ENCODE measurements around the gene DNAJB12. TPM values are rescaled to one million over a fixed set of nuclear protein-coding genes. Genes with fewer than 3 reads are reported as not detected.
"Not testable (repeated sequence)": the region's sequence is repeated elsewhere in the genome, so short reads cannot be mapped to it uniquely, and the experiment has no call there.

Gene DNAJB12
- polyA plus RNA-seq, 3 donors: 14.4 to 32.7 (median 19.4) TPM

DNA sequence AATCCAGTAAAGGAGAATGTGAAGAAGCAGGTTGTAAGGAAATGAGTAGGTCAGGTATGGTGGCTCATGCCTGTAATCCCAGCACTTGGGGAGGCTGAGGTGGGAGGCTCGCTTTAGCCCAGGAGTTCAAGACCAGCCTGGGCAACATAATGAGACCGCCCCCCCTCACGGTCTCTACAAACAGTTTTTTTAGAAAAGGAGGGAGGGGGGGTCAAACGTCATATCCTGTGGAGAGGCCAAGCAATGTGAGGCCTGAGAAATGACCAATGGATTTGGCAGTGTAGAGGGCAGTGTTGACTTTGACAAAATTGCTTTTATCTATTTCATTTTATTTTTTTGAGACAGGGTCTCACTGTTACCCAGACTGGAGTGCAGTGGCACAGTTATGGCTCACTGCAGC lies 2.3 kb upstream of the DNAJB12 start:
- no peak overlapping the region for H3K27ac ChIP-seq (ENCODE audit: low read depth, low read length)
- 71 to 85% (median 76%) methylated on average over 4 of the region's 4 CpGs for WGBS, 3 donors

DNA sequence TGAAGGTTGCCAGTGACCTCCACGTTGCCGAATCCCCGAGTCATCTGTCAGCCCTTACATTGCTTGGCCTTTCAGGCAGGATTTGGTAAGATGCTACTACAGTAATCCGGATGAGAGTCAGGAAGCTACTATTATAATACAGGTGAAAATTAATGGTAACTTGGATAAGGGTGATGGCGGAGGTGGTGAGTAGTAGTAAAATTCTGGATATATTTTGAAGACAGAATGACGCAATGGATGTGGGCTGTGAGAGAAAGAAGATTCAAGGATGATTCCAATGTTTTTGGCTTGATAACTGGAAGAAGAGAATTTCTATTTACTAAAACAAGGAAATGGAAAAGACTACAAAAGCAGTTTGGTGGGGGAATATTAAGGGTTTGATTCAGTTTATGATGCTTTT lies 1.4 kb upstream of the DNAJB12 start:
- no peak overlapping the region for H3K27ac ChIP-seq (ENCODE audit: low read depth, low read length)
- 88 to 94% (median 89%) methylated on average over 6 of the region's 6 CpGs for WGBS, 3 donors

GRCh38 chr10:72355214-72355555 lies 466 bp upstream of the DNAJB12 start:
- 29 to 36% (median 34%) methylated on average over 7 of the region's 7 CpGs for WGBS, 3 donors
- no peak overlapping the region for H3K27ac ChIP-seq (ENCODE audit: low read depth, low read length)

- 0 to 1% (median 1%) methylated on average over 23 of the region's 23 CpGs for WGBS, 3 donors
- H3K27ac ChIP-seq (ENCODE audit: low read depth, low read length): no peak overlapping the region
Measured at GRCh38 chr10:72353965-72354355, 759 bp downstream of the DNAJB12 start.

GRCh38 chr10:72353028-72353964 lies 1.4 kb downstream of the DNAJB12 start:
- H3K27ac ChIP-seq (ENCODE audit: low read depth, low read length): no peak overlapping the region

DNA sequence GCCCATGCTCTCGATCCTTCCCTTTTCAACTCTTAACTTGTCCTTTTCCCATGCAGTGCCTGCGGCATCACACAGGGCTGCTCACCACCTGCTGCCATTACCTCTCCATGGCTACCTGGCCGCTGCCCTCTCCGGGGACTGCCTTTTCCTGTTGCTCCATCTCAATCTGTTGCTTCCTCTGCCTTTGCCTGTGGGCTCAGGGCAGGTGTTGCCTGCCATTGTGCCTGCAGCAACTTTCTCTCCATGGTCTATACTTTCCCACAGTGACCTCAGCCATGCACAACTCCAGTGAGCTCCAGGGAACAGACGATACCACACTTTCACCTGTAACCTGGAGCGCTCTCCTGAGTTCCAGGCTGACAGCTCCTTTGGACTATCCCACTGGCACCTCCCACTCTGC lies 3.2 kb downstream of the DNAJB12 start:
- WGBS, 3 donors: 82 to 87% (median 86%) methylated on average over 6 of the region's 6 CpGs
- H3K27ac ChIP-seq (ENCODE audit: low read depth, low read length): no peak overlapping the region

More at GRCh38 chr10:72353028-72353964, 1.4 kb downstream of the DNAJB12 start:
- WGBS, 3 donors: 36 to 41% (median 37%) methylated on average over 18 of the region's 18 CpGs

DNA sequence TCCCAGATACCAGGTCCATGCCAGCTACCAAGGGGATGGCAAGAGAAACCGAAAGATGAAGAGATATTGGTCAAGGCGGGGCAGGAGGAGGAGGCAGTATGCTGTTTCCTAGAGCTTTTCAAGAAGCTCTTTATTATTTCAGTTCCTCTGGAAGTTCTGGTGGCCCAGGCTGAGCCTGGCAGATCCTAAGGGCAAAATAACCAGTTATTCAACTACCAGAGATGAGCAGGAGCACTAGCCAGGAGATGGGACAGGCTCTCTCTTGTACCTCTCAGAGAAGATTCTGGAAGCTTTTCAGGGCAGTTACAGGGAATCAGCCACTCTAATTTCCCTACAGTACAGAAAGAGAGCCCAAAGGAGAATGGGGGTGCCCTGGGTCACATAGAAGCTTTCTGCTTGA lies 5.3 kb downstream of the DNAJB12 start:
- 88 to 97% (median 88%) methylated on average over 2 of the region's 2 CpGs for WGBS, 3 donors

GRCh38 chr10:72348282-72348681 lies 6.4 kb downstream of the DNAJB12 start:
- no peak overlapping the region for H3K27ac ChIP-seq (ENCODE audit: low read depth, low read length)
- WGBS, 3 donors: 81 to 91% (median 88%) methylated on average over 7 of the region's 7 CpGs

More for the DNA sequence above, 5.3 kb downstream of the DNAJB12 start:
- no peak overlapping the region for H3K27ac ChIP-seq (ENCODE audit: low read depth, low read length)

DNA sequence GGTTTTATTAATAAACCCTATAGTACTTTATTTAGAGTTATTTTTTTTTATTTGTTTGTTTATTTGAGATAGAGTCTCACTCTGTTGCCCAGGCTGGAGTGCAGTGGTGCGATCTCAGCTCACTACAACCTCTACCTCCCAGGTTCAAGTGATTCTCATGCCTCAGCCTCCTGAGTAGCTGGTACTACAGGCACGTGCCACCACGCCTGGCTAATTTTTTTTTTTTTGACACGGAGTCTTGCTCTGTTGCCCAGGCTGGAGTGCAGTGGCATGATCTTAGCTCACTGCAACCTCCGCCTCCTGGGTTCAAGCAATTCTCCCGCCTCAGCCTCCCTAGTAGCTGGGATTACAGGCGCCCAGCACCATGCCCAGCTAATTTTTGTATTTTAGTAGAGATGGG lies 8.6 kb downstream of the DNAJB12 start:
- WGBS, 3 donors: 95 to 99% (median 97%) methylated on average over 7 of the region's 7 CpGs
- H3K27ac ChIP-seq (ENCODE audit: low read depth, low read length): not testable (repeated sequence)

- 66 to 85% (median 84%) methylated on average over 11 of the region's 11 CpGs for WGBS, 3 donors
Measured at GRCh38 chr10:72344932-72345331, 9.8 kb downstream of the DNAJB12 start.

GRCh38 chr10:72342911-72343310 lies 11.8 kb downstream of the DNAJB12 start:
- no peak overlapping the region for H3K27ac ChIP-seq (ENCODE audit: low read depth, low read length)
- WGBS, 3 donors: 93 to 94% (median 93%) methylated on average over 5 of the region's 5 CpGs

More at GRCh38 chr10:72344932-72345331, 9.8 kb downstream of the DNAJB12 start:
- H3K27ac ChIP-seq (ENCODE audit: low read depth, low read length): no peak overlapping the region

DNA sequence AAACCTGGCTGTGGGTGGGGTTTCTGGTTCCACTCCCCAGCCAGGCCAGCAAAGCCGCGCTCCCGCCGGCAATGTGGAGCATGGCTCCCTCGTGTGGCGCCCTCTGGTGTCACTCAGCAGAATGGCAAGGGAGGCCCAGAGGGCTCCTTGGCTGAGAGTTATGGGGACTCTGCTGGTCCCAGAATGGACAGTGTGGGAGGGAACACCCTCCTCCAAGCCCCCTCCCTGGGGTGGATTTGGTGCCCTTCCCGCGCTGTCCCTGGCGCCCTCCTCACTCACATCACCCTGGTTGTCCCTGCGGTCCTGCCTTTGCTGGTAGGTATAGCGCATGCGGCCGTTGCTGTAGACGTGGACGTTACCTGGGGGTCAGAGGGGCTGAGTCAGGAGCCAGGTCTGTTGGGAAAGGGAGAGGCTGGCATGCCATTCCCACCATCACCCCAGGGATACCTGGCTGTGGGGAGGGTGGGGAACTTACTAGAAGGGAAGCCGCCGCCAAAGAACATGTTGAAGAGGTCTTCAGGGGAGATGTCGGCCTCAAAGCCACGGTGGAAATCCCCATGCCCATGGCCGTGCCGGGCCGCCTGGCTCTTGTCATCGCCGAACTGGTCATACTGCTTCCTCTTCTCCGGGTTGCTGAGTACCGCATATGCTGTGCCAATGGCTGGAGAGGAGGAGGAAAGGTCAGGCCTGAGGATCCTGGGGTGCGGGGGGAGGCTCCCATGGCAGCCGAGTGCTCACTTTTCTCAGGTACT lies 14.0 kb downstream of the DNAJB12 start:
- H3K27ac ChIP-seq (ENCODE audit: low read depth, low read length): no peak overlapping the region
- 63 to 65% (median 64%) methylated on average over 28 of the region's 28 CpGs for WGBS, 3 donors

DNA sequence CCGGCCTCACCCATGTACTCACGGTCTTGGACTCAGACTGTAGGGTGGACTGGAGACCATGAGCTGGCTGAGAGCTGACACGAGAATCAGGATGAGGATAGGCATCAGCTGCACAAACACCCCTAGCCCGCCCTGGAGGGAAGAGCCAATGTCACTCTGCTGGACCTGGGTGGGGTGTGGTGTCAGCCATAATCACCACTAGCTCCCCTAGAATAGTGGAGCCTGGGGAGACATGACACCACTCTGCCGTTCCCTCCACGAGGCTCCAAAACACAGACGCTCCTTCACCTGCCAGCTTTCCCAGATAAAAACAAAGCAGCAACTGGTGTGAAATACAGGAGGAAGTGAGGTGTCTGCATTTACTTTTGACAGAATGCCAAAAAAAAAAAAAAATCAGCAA lies 16.5 kb downstream of the DNAJB12 start:
- H3K27ac ChIP-seq (ENCODE audit: low read depth, low read length): no peak overlapping the region
- WGBS, 3 donors: 73 to 91% (median 86%) methylated on average over 7 of the region's 7 CpGs

- WGBS, 3 donors: 86 to 88% (median 87%) methylated on average over 9 of the region's 9 CpGs
- no peak overlapping the region for H3K27ac ChIP-seq (ENCODE audit: low read depth, low read length)
Measured at GRCh38 chr10:72337722-72338121, 17.0 kb downstream of the DNAJB12 start.

- 26 to 31% (median 27%) methylated on average over 5 of the region's 5 CpGs for WGBS, 3 donors
- no peak overlapping the region for H3K27ac ChIP-seq (ENCODE audit: low read depth, low read length)
Measured at GRCh38 chr10:72337039-72337629, 17.6 kb downstream of the DNAJB12 start.

- H3K27ac ChIP-seq (ENCODE audit: low read depth, low read length): no peak overlapping the region
- 67 to 76% (median 75%) methylated on average over 17 to 18 of the region's 18 CpGs for WGBS, 3 donors
Measured at GRCh38 chr10:72336259-72337038, 18.3 kb downstream of the DNAJB12 start.

DNA sequence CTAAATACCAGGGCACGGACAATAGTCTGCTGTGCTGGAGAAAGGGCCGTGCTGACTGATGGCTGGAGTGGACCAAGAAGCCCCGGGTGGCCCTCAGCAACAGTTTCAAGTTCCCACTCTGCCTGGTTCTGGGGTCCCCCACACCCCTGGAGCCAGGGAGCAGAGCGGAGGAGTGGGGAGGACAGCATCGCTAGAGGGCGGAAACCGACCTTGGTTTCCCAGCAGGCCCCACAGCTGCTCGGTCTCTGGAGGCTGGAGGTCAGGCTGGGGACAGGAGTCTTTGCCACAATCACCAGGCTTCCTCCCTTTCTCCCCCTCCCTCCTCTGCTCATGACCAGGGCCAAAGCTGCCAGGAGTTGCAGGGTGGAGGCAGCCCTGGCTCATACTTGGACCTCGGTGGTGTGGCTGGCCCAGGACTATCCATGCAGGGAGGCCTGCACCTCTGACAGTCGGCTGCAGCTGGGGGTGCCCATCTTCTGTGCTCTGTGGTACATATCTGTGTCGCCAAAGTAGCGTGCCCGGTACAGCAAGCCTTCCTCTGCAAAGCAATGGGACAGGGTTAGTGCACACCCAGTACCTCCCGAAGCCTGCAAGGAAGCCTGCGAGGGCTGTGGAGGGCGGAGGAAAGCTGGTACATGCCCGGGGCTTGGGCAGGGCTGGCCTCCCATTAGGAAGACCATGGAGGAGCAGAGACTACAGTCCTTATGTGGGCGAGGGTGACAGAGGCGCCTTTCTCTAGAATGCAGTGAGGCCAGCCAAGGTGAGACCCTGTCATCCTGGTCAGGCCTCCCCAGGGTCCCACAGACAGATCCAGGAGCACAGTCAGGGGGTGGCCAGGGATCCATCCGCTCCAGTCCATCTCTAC lies 19.1 kb downstream of the DNAJB12 start:
- H3K27ac ChIP-seq (ENCODE audit: low read depth, low read length): peak overlapping the region; percentile 23
- WGBS, 3 donors: 38 to 46% (median 42%) methylated on average over 20 of the region's 20 CpGs
